Fibroblast of upper back skin (primary cell): ENCODE measurements around the gene STRN4.

Experiments
- DNase-seq: peaks from one replicate; pipeline ENCODE4 v3.0.0-alpha.2; 2013

STRN4 gene

DNA sequence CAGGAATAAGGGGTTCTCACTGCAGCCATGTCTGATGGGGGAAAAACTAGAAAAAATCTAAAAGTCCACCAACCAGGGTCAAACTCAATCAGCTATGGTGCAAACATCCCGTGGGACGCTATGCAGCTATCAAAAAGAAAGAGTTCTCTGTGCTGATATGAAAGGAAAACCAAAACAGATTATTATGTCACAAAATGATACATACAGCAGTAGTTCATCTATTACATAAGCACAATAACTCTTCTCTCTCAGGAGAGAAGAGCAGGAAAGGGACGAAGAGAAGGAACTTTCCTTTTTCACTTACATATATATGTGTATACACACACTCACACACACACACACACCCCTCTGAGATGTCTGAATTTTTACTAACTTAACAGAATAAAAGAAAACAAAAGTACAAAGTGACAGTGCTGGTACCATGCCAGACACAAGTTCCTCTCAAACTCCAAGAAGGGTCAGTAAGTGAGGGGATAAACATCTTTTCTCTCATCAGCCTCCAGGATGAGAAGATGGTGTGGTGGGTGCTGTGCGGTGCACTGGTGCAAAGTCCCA, 3.2 kb downstream of the STRN4 start:
- no peak for DNase-seq

DNA sequence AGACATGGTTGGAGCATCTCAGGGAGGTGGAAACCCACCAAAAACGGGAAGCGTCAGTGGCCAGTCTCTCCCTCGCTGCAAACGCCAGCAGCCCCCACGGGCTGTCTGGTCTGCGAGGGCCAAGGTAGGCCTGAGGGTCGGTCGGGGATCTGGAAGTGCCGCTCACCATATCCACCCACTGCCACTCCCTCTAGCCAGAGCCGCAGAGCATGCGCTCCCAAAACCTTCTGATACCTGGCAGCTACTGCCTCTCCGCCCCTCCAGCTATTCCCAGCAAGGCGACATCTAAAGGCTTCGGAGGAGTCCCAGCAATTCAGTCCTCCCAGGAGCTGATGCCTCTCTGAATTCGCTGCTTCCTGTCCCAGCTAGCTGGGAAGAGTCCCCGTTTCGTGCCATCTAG, 4.8 kb downstream of the STRN4 start:
- no peak for DNase-seq

DNA sequence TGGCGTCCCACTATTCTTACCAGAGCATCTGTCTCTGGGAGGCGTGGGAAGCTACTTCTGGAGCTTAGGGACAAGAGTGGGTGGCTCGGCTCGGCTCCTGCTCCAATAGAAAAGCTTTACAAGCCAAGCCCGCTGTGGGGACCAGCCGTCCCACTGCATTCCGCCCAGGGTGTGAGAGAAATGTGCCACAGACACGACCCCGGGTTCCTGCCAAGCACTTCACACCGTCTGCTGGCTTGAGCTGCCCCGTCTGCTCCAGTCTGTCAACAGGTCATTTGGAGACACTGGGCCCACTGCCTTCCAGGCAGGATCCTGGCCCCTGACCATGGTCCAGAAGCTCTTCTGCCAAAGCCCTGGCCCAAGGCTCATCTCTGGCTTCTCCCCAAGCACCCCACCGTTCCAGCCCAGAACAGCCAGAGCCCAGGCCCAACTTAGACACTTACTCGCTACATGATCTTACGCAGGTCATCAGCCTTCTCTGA, 6.9 kb downstream of the STRN4 start:
- no peak for DNase-seq

DNA sequence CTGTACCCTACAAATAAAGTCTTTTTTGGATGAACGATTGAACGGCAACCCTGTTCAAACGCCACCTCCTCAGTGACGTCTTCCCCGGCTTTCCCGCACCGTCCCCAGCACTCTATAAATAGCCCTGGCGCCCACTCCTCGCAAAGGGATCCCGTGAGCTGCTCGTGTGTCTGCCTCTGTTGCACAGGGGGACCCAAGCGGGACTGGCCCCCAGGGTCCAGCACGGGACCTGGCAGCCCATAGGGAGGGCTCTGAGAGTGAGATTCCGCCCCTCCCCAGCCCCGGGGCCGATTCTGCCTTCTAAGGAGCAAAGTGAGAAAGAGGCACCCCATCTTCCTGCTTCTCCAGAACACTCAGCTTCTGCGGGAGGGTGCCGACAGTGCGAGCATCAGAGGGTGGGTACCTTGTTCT, 8.5 kb downstream of the STRN4 start:
- DNase-seq, result no peak

DNA sequence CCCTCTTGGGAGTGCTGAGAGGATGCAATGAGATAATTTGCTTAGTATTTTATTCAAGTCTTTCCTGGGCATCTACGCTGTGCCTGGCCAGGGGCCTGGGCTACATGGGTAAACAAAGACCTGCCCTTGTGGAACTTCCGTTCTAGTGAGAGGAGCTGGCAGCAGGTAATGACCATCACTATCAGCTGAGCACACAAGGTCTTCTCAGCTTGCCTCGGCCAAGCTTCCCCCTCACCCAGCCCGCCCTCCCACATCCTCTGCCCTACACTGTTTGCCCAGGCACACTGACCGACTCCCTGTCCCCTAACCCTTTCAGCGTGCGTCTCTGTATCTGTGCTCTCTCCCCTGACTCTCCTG, 9.0 kb downstream of the STRN4 start:
- no peak for DNase-seq

DNA sequence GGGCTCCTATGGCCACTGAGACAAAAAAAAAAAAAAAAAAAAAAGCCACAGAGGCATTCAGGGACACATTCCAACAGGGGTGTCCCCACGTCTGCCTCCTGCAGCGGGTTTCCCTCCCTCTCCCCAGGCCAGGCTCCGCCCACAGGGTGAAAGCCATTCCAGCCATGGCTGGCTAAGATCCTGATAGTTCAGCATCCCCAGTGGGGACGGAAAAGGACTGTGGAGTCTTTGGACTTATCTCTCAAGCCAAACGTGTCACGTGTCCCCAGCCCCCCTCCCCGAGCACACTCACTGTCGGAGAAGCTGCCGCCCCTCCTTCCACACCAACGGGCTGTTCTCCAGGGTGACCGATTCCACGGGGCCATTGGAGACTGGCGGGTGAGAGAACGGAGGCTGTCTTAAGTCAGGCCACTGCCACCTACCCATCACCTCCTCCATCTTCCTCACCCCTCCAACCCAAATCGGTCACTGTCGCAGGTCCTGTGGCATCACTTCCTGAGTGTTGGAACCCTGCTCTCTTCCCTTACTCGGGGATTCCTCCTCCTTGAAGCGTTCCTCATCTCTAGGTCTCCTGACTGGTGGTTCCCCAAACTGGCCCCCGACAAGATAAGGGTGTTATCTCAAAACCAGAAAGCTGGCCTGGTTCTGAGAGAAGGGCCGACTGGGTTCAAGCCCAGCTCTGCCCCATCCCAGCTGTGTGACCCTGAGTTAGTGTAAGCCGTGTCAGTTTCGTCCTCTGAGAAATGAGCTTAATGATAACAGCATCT, 9.5 kb downstream of the STRN4 start:
- DNase-seq, result no peak

DNA sequence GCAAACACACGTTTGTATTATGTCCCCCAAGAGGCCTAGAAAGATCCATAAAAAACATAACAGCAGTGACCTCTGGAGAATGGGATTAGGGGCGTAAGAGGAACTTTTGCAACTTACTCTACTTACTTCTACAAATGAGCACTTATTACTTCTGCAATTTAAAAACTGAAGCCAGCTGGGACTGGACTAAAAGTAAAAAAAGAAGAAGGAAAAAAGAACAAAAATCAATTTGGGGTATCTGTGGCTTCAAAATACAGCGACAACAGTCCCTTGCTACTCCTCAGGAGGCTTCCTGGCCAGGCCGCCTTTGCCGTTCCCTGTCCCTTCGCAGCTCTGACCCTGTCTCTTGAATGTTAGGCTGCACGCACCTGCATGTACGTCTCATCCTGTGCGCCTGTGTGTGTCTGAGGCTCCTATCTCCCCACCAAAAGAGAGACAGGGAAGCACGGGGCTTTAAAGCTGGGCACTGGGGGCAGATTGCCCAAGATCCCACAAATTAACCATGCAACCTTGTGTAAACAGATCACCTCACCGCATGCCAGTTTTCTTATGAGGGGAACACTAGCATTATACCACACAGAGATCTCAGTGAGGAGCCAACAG, 12.5 kb downstream of the STRN4 start:
- DNase-seq, result no peak

DNA sequence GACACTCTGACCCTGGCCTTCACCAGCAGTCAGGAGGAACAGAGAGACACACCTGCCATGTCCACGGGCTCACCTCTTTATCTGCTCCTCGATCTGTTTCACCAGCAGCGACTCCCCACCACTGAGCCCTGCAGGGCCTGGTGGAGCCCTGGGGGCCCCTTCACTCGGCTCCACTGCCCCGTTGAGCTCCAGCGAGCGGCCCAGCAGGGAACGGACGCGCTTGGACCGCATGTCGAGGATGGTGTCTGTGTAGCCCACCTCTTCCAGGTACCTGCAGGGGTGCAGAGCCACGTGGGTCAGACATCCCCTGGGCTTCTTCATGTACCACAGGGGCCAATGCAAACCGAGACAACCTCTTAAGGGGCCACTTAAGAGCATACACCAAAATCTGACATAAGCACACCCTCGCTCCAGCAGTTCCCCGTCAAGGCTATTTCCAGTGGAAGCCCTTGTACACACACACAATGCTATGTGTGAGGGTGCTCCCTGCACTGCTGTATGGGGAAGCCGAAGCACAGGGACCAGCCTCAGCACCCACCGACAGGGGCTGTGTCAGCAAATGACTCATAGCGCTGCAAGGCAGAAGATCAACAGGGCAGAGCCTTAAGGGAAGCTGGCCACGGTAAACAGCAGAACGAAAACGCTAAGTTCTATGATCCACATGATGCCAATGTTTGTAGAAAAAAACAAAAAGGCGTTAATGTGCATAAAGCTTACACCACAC, 13.1 kb downstream of the STRN4 start:
- DNase-seq, result no peak

DNA sequence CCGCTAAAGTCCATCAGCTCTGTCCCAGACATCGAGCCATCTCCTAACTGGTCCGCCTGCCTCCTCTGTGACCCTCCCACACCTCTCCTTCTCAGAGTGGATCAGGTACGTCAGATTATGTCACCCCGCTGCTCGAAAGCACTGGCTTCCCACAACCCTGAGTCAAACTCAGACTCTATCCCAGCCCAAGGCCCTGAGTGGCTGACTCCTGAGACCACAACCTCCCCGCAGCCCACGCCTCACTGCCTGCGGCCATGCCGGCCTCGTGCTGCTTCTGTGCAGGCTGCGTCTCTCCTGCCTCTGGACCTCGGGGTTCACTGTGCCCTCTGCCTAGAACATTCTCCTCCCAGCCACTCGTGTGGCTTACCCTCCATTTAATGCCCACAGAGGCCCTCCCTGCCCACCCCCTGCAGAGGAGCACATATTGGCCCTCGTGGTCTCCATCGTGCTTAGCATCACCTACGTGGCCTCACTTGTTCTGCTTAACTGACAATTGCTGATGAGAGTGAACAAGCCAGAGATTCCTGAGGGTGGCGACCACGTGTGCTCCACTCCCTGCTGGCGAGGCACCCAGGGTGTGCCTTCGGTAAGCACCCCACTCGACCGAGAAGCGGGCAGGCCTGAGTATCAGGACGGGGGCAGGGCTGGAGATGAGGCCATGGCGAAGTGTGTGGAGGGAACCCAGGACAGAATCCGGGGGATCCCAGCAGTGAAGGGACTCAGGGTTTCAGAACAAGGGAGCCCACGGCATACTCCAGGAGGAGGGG, 13.9 kb downstream of the STRN4 start:
- DNase-seq, result no peak

DNA sequence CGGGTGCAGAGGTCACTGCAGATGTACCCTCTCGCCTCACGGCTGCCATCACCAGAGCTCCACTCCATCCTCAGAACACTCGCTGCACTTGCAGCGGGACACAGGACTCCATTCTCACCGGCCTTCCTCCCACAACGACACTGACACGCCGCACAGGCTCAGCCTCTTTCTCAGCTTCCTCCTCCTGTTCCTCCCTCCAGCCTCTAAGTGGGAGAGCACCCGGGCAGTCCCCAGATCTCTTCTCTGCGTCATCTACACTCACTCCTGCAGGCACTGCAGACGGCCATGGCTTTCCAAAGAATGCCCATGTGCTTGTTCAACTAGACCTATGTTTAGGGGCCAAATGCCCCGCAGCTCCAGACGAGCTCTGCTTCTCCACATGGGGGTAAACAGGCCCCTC, 14.7 kb downstream of the STRN4 start:
- no peak for DNase-seq

DNA sequence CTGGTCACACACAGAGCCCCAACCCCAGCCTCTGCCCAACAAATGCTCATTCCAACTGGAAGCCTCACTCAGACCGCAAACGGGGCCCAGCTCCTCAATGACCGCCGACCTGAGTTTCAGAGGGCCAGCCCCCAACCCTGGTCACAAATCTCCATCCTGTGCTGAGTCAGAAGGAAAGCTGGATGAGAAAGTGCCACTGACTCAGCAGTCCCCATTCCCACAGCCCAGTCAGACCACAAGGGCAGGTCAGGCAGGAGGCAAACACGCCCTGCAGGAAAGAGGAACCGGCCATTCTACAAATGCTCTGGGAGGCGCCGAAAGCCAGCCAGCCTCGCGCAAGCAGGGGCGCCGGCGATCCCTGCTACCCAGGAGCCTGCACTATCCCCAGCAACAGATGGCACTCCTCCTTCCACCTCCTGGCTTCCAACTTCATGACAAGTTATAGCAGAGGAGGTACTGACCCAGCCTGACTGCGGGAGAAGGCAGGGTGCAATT, 15.2 kb downstream of the STRN4 start:
- peak; percentile 79 for DNase-seq

DNA sequence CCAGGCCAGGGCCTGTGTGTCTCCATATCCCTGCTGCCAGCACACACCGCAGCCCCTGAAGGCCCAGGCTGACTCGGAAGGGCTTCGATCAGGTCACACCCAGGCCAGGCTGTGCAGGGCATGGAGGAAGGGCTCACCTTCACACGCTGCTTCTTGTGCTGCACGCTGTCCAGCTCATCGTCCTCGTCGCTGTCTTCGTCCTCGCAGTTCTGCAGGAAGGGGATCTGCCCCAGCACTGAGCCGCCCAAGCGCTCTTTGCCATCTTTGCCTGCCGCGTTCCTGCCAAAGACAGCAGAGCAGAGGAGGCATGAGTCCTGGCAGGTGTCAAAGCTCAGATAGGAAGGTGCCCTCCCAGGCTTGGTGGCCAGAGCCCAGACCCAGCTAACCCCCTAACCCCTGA, 15.7 kb downstream of the STRN4 start:
- no peak for DNase-seq

DNA sequence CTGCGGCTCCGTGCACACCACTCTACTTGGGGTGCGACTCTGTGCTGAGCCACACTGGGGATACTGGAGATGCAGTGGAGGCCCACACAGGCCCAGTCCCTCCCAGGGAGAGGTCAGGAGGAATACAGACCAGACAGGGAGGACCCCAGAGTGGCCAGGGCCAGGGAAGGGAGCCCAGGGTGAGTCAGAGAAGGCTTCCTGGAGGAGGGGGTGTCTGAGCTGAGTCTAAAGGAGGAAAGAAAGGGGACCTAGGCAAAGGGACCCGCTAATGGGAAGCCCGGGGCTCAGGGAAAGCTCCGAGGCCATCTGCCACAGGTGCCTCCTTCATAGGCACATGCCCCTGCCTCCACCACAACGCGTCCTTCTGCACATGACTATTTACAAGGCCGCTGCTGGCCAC, 16.1 kb downstream of the STRN4 start:
- no peak for DNase-seq

DNA sequence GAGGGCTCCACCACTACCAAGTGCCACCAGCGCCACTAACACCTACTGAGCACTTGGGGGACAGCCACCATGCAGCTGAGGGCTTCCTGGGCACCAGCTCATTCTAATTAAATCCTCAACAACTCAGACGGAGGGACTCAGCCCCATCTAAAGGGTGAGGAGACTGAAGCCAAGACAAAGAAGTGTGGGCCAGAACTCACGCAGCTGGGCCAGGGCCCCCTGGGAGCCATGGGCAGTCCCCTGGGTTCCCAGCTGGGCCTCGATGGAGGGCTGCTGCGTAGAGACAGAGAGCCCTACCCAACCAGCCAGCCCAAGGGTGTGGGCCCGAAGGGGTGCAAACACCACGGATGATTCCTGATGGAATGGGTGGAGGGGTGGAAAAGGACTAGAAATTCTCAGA, 16.6 kb downstream of the STRN4 start:
- no peak for DNase-seq

DNA sequence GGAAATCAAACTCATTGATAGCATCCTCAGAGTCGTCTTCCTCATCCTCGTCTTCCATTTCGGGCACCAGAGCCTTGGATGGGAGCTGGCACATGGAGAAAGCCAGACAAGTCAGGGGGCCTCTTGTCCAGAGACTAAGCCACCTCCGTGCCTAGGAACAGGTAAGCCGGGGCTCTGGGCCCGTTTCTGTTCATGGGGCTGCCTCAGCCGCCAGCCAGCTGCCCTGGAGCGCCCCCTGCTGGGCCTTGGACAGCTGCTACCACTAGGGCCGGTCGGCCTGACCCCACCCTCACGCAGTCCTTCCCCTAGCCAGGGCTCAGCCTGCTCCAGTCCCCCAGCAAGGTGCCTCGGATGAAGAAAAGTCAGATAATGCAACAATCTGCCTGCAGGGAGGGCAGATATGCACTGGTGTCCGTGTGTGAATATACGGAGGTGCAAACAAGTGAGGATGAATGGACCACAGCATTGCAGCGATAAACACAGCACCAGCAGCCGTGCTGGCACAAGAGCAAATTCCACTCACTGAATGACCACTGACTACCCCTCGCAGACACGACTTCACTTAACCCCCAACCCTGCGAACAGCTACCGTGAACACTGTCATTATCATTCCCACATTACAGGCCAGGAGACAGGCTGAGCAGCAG, 17.4 kb downstream of the STRN4 start:
- DNase-seq, result peak; percentile 43

DNA sequence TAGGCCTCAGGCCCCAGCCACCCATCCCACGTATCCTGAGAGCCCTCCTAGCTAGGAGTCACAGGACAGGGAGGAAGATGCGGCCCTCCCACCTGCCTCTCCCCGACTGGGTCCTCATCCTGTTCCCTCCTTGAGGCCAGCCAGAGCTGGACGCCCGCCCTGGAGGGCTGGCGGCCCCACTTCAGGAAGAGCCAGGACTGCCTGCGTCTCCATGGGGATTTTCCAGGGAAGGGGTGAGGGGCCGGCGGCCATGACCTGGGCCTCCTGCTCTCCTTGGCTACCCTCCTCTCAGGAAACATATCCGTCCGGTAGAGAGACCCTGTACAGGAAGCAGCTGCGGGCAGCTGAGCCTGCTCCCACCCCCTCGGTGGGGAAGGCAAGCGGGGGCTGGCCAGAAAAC, 18.0 kb downstream of the STRN4 start:
- no peak for DNase-seq

DNA sequence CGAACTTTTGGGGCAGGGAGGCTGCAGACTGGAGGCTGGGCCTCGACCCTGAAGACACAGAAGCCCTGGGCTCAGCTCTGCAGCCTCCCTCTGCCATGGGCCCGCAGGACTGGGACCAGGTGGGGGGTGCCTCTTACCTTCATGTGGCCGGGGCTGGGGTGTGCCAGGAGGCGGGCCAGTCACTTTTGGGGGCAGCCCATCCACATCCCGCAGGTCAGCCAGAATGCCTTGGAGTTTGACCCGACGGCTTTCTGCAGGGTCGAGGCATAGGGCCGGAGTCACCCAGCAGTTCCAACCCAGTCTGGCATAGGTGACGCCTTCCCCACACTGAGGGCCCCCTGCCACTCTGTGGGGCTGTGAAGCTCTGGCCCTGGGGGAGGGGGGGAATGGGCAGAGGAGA, 18.5 kb downstream of the STRN4 start:
- no peak for DNase-seq

DNA sequence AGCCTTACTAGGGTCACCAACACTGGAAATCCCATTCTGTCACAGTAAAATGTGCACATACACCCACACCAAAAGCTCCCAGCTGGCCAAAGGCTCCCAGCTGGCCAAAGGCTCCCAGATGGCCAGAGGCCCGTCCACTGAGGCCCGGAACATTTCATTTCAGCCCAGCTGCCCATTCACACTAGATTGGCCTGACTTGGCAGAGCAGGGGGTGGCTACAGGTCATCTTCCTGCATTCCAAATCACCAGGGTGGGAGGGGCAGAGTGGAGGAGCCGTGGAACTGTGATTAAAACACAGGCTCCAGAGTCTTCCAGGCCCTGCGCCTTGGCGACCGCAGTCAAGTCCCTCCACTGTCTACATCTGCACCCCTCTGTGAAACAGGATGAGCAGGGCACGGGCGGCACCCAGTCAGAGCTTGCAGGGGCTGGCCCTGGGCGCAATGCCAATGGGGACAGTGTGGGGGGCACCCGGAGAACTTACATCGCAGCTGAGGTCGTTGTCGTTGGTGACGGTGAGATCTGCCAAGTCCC, 19.2 kb downstream of the STRN4 start:
- no peak for DNase-seq

DNA sequence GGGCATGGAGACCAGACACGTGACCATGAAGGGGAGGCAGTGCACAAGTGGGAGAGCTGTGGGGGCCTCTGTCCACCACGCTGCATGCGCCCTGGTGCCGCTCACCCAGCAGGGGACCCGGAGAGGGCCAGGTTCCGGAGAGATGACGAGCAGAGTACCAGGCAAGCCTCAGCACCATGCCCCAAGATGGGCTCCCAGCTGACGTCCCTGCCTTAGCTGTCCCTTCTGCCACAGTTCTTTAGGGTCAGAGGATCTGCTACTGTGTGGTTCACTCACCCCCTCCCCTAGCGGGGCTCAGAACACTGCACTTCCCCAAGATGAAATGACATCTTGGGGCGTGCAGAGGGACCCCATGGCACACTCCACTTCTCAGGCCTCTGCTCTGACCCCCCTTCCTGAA, 19.7 kb downstream of the STRN4 start:
- no peak for DNase-seq

DNA sequence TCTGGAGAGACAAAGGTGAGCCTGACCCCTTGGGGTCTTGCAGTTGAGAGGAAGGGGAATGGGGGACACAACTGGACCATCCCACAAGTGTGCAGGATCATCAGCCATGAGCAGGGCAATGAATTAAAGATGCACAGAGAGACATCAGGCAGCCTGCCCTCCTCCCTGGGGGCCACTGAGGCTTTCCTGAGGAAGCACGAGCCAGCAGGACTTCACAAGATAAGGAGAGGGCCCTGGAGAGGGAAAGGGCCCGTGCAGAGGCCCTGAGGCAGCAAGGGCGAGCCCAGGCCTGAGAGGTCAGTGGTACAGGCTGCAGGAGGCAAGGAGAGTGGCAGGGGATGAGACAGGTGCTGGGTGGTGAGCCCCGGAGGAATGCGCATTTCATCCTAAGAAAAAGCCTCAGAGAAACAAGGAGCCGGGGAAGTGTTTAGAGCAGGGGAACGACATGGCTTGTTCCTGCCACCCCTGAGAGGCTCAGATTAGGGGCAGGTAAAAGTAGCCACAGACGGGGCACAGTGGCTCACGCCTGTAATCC, 20.3 kb downstream of the STRN4 start:
- no peak for DNase-seq

DNA sequence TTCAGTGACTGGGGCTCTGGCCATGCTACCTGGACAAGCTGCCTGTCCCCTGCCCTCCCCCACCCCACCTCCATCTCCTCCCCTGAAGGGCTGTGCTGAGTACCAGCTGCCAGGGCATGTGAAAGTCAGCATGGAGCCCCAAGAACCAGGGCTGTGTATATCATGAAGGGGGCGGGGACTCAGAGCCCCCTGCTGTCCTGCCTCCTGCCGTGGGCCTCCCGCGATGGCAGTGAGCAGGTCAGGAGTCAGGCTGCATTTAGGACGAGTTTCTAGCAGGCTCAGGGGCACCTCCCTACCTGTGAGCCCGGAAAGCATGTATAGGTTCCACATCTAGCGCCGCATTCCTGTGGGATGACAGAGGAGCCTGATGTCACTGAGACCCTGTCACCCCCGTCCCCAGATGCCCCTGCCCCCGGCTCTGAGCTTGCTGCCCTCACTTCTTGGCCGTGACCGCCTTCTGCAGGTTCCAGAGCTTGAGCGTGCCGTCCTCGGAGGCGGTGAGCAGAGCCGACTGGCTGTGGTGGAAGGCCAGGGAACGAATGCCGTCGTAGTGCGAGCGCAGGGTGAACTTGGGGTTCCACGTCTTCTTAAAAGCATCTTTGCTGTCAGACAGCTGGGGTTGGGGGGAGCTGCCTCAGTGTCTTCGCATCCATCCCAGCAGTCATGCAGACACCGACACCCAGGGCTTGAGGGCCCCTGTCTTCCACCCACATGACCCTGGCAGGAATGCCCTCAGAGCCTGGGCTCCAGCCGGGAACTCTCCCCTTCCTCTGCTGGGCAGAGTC, 21.0 kb downstream of the STRN4 start:
- DNase-seq, result no peak
